HepG2 (cell line): ENCODE data around the gene GLDN. TPM values are rescaled to one million over a fixed set of nuclear protein-coding genes. Genes with fewer than 3 reads are reported as not detected.

Source experiments
- ASH2L ChIP-seq: fragments of 300-600, 200-600 bp; sonication (generic); IDR thresholded peaks from 2 replicates; pipeline ENCODE4 v1.7.0; 2017; ENCODE audit warnings: low read depth, mild to moderate bottlenecking, moderate library complexity, mixed read lengths, low read length; ENCODE audit not compliant: insufficient read length
- CCAR2 ChIP-seq: fragments of 200-400 bp; formaldehyde crosslinking; optimal IDR thresholded peaks from 2 replicates; pipeline ENCODE3; 2018; ENCODE audit warnings: low read depth, mild to moderate bottlenecking, low read length, moderate library complexity
- CHD4 ChIP-seq: fragments of 200-600 bp; sonication (generic); IDR thresholded peaks from 2 replicates; pipeline ENCODE4 v1.7.0; 2017; ENCODE audit warnings: mild to moderate bottlenecking, low read length, borderline replicate concordance
- FOXC1 ChIP-seq: sonication (generic); formaldehyde crosslinking; IDR thresholded peaks from 2 replicates; pipeline ENCODE4 v1.8.0; 2022; ENCODE audit warnings: mild to moderate bottlenecking, missing genetic modification reagents, borderline replicate concordance
- FOXK1 ChIP-seq: sonication (generic); formaldehyde crosslinking; IDR thresholded peaks from 2 replicates; pipeline ENCODE4 v1.4.0; 2020; ENCODE audit warnings: low read depth, missing genetic modification reagents, borderline replicate concordance
- GMEB1 ChIP-seq: sonication (generic); formaldehyde crosslinking; IDR thresholded peaks from 2 replicates; pipeline ENCODE4 v1.5.1; 2020; ENCODE audit warnings: missing genetic modification reagents, mild to moderate bottlenecking, borderline replicate concordance
- HDAC1 ChIP-seq: sonication (generic); formaldehyde crosslinking; IDR thresholded peaks from 2 replicates; pipeline ENCODE4 v1.5.1; 2020; ENCODE audit warnings: mild to moderate bottlenecking, missing genetic modification reagents
- HMGA1 ChIP-seq: sonication (generic); formaldehyde crosslinking; conservative IDR thresholded peaks from 2 replicates; pipeline ENCODE4 v1.4.0; 2020; ENCODE audit warnings: missing genetic modification reagents
- HOXA5 ChIP-seq: sonication (generic); formaldehyde crosslinking; IDR thresholded peaks from 2 replicates; pipeline ENCODE4 v1.4.0; 2020; ENCODE audit warnings: missing genetic modification reagents
- MED1 ChIP-seq: sonication (generic); formaldehyde crosslinking; IDR thresholded peaks from 2 replicates; pipeline ENCODE4 v1.4.0; 2020; ENCODE audit warnings: missing genetic modification reagents
- NFATC3 ChIP-seq: sonication (generic); formaldehyde crosslinking; IDR thresholded peaks from 2 replicates; pipeline ENCODE4 v1.5.1; 2020; ENCODE audit warnings: mild to moderate bottlenecking, missing genetic modification reagents
- SETDB1 ChIP-seq: sonication (generic); formaldehyde crosslinking; IDR thresholded peaks from 2 replicates; pipeline ENCODE4 v1.5.1; 2020; ENCODE audit warnings: missing genetic modification reagents, mild to moderate bottlenecking, borderline replicate concordance
- SOX13 ChIP-seq, 3 experiments: fragments of 450-650 bp in 1 of 3; sonication (generic) in 1 of 3; formaldehyde crosslinking in 1 of 3; IDR thresholded peaks in 2 of 3; conservative IDR thresholded peaks in 1 of 3; 2 replicates each; pipeline versions ENCODE4 v1.5.0 to v1.6.1; 2016 to 2020; ENCODE audit warnings: antibody characterized with exemption in 1 of 3, mild to moderate bottlenecking in 1 of 3, missing compliant biosample characterization in 1 of 3, missing genetic modification reagents in 1 of 3, moderate library complexity in 1 of 3
- SOX6 ChIP-seq, 2 experiments: fragments of 450-650 bp in 1 of 2; sonication (generic) in 1 of 2; formaldehyde crosslinking in 1 of 2; IDR thresholded peaks; 2 replicates each; pipeline versions ENCODE4 v1.4.0 to v1.6.1; 2017 to 2020; ENCODE audit warnings: antibody characterized with exemption in 1 of 2, mild to moderate bottlenecking in 1 of 2, missing genetic modification reagents in 1 of 2
- TFAP4 ChIP-seq: sonication (generic); IDR thresholded peaks from 2 replicates; pipeline ENCODE4 v1.6.1; 2016; ENCODE audit warnings: low read depth, borderline replicate concordance
- ZIK1 ChIP-seq: sonication (generic); formaldehyde crosslinking; IDR thresholded peaks from 2 replicates; pipeline ENCODE4 v1.5.0; 2020; ENCODE audit warnings: mild to moderate bottlenecking, low read depth, missing genetic modification reagents, borderline replicate concordance
- ZNF629 ChIP-seq: sonication (generic); formaldehyde crosslinking; conservative IDR thresholded peaks from 2 replicates; pipeline ENCODE4 v1.5.0; 2020; ENCODE audit warnings: missing genetic modification reagents
- ZNF674 ChIP-seq: sonication (generic); formaldehyde crosslinking; IDR thresholded peaks from 2 replicates; pipeline ENCODE4 v1.5.0; 2020; ENCODE audit warnings: low read depth, mild to moderate bottlenecking, missing genetic modification reagents
- ZNF773 ChIP-seq: sonication (generic); formaldehyde crosslinking; IDR thresholded peaks from 2 replicates; pipeline ENCODE4 v1.4.0; 2020; ENCODE audit warnings: missing genetic modification reagents, borderline replicate concordance
- ZSCAN31 ChIP-seq: sonication (generic); formaldehyde crosslinking; IDR thresholded peaks from 2 replicates; pipeline ENCODE4 v1.5.0; 2020; ENCODE audit warnings: low read depth, mild to moderate bottlenecking, missing genetic modification reagents
- polyA plus RNA-seq, 8 experiments: library from polyadenylated mRNA; depleted of rRNA in 3 of 8; stranded (reverse) in 7 of 8; unstranded in 1 of 8; fragments of >200 nt; fragmentation: Illumina TruSeq in 4 of 8; extraction: Trizol in 4 of 8; gene quantifications; 2 replicates each; pipeline versions ENCODE4 v1.2.1 to v1.2.3, GENCODE V29; 2011 to 2016; ENCODE audit warnings: low read depth in 4 of 8, missing spikeins in 1 of 8, mixed read lengths in 1 of 8; ENCODE audit not compliant: insufficient read depth in 1 of 8
- total RNA-seq, 5 experiments: library from RNA; depleted of rRNA; stranded (reverse); fragments of >200 nt; fragmentation: Illumina TruSeq; extraction: Trizol; gene quantifications; 2 replicates each; pipeline ENCODE4 v1.2.3, GENCODE V29; 2016; ENCODE audit warnings: low read depth in 1 of 5
- TF ChIP-seq, protein P1 (sequence below): sonication (generic); formaldehyde crosslinking; IDR thresholded peaks from 2 replicates; pipeline ENCODE4 v1.9.0; 2021; ENCODE audit warnings: missing genetic modification reagents, borderline replicate concordance
- TF ChIP-seq, protein P2 (sequence below): sonication (generic); formaldehyde crosslinking; IDR thresholded peaks from 2 replicates; pipeline ENCODE4 v1.8.1; 2022; ENCODE audit warnings: low read depth, mild to moderate bottlenecking, missing genetic modification reagents

The GLDN gene
- total and polyA plus RNA-seq, 2 of the 13 experiments (the other 11 are each of a cell fraction or from before 2014, with no cell fraction given), result 0.86 to 1.0 TPM

DNA sequence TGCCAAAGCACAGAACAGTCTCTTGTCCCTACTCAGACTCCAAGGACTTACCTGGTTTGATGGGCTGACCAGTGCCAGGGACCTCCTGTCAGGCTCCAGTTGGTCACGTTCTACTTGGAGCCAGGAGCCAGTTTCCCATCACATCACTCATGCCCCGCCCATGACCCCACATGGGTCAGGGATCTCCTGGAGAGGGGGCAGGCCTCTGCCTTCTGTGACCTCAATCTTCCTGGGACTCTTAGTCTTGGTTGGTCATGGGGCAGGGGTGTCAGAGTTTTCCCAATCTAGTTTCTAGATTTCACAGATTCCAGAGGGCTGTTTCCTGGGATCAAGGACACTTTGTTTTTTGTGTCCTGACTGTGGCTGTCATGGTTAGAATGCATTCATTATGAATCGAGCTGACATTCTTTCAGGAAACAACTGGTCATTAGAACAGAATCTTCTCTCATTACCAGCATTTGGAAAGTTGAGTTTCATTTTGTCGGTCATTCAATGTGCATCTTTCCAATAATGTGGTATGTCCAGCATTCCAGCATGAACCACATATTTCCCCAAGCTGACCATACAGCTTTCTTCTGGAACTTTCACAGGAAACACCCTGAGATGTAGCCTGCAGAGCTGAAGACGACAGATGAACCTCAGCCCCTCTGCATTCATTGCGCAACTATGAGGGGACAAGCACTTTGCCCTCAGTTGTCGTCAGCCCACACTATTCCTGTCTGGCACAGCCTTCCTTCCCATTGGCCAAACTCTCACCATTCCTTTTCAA, 22.9 kb upstream of the GLDN start (continued):
- TF ChIP-seq HOXA5 (CRISPR knock-in tag) (0 out of 2 replicates have a peak, but pooled peaks have one; percentile 56), ZNF674 (CRISPR knock-in tag) (no peak), CHD4 (peak; percentile 82; the same call in 1 of the 2 replicates), ZNF629 (CRISPR knock-in tag) (no peak), ASH2L (peak; percentile 90), ZIK1 (CRISPR knock-in tag) (no peak), GMEB1 (CRISPR knock-in tag) (0 out of 2 replicates have a peak, but pooled peaks have one; percentile 25), NFATC3 (CRISPR knock-in tag) (no peak), SETDB1 (CRISPR knock-in tag) (no peak), CCAR2 (no peak), ZNF773 (no peak), FOXK1 (CRISPR knock-in tag) (no peak), ZSCAN31 (CRISPR knock-in tag) (no peak), HDAC1 (CRISPR knock-in tag) (peak; percentile 50), MED1 (CRISPR knock-in tag) (peak; percentile 71), SOX6 (IDR thresholded peaks at IDR 0.05) (no peak), SOX6 (CRISPR knock-in tag; IDR thresholded peaks at IDR 0.05) (peak; percentile 84), HMGA1 (CRISPR knock-in tag) (no peak), SOX13 (IDR thresholded peaks at IDR 0.05) (no peak), SOX13 (CRISPR knock-in tag; conservative IDR thresholded peaks at IDR 0.05 in 1 of 2, IDR thresholded peaks at IDR 0.05 in 1 of 2) (peak in 1 of 2 experiments; percentile 13; a peak in 1 of 4 replicates), TFAP4 (no peak), FOXC1 (CRISPR knock-in tag) (no peak)
- TF ChIP-seq, protein P1, sequence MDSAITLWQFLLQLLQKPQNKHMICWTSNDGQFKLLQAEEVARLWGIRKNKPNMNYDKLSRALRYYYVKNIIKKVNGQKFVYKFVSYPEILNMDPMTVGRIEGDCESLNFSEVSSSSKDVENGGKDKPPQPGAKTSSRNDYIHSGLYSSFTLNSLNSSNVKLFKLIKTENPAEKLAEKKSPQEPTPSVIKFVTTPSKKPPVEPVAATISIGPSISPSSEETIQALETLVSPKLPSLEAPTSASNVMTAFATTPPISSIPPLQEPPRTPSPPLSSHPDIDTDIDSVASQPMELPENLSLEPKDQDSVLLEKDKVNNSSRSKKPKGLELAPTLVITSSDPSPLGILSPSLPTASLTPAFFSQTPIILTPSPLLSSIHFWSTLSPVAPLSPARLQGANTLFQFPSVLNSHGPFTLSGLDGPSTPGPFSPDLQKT (CRISPR knock-in tag), result no peak
- TF ChIP-seq, protein P2, sequence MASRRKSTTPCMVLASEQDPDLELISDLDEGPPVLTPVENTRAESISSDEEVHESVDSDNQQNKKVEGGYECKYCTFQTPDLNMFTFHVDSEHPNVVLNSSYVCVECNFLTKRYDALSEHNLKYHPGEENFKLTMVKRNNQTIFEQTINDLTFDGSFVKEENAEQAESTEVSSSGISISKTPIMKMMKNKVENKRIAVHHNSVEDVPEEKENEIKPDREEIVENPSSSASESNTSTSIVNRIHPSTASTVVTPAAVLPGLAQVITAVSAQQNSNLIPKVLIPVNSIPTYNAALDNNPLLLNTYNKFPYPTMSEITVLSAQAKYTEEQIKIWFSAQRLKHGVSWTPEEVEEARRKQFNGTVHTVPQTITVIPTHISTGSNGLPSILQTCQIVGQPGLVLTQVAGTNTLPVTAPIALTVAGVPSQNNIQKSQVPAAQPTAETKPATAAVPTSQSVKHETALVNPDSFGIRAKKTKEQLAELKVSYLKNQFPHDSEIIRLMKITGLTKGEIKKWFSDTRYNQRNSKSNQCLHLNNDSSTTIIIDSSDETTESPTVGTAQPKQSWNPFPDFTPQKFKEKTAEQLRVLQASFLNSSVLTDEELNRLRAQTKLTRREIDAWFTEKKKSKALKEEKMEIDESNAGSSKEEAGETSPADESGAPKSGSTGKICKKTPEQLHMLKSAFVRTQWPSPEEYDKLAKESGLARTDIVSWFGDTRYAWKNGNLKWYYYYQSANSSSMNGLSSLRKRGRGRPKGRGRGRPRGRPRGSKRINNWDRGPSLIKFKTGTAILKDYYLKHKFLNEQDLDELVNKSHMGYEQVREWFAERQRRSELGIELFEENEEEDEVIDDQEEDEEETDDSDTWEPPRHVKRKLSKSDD, result no peak
